ENCODE results near the gene CELSR1. TPM values are rescaled to one million over a fixed set of nuclear protein-coding genes. Genes with fewer than 3 reads are reported as not detected.
A peak's percentile ranks its signal among the peaks of the same experiment; 100 is the strongest.

CELSR1 gene
- total RNA-seq, 3 donors from 2014 or later (not counting 1 experiment from before 2014, with no cell fraction given) = 0.89 to 3.9 (median 1.9) TPM

- Mint-ChIP-seq H3K36me3 (no peaks in the 10 kb centered on the region), H3K9me3 (peaks cover 0 to 7% of the 10 kb centered on the region in 2 donors), H3K27ac (no peak overlapping the region), H3K4me1 (peaks cover 1 to 2% of the 10 kb centered on the region in 2 donors), H3K4me3 (no peak overlapping the region), H3K27me3 (ENCODE audit: low read depth in 2 of 2) (no peaks in the 10 kb centered on the region)
- TF ChIP-seq CTCF (IDR thresholded peaks at IDR 0.05) = no peak
- intact Hi-C loops (cut with micrococcal nuclease) = no loop called here
- no peak for DNase-seq
- Histone ChIP-seq H3K27ac (ENCODE audit: low read length) (no peak overlapping the region), H3K27me3 (ENCODE audit: control insufficient read depth, insufficient read depth, low read length) (no peaks in the 10 kb centered on the region), H3K4me3 (ENCODE audit: low read length) (no peak overlapping the region), H3K36me3 (ENCODE audit: control insufficient read depth, insufficient read depth, low read length) (no peaks in the 10 kb centered on the region), H3K9me3 (ENCODE audit: control insufficient read depth, insufficient read depth, low read length) (peaks cover 13% of the 10 kb centered on the region), H3K4me1 (ENCODE audit: control insufficient read depth, insufficient read depth, low read length) (no peaks in the 10 kb centered on the region)
- WGBS (ENCODE audit: insufficient coverage) = 90% methylated on average over 16 of the region's 17 CpGs
- ATAC-seq = no peak
Measured at GRCh38 chr22:46569848-46570695, 32.7 kb upstream of the CELSR1 start.

- H3K4me1 Mint-ChIP-seq = no peaks in the 10 kb centered on the region
- no peak for ATAC-seq
- TF ChIP-seq CTCF (IDR thresholded peaks at IDR 0.05) = no peak
- Histone ChIP-seq H3K27ac (ENCODE audit: low read length) (no peak overlapping the region), H3K27me3 (ENCODE audit: control insufficient read depth, insufficient read depth, low read length) (no peaks in the 10 kb centered on the region), H3K4me1 (ENCODE audit: control insufficient read depth, insufficient read depth, low read length) (no peaks in the 10 kb centered on the region), H3K36me3 (ENCODE audit: control insufficient read depth, insufficient read depth, low read length) (no peaks in the 10 kb centered on the region), H3K4me3 (ENCODE audit: low read length) (no peak overlapping the region), H3K9me3 (ENCODE audit: control insufficient read depth, insufficient read depth, low read length) (peaks cover 13% of the 10 kb centered on the region)
- H3K9me3 Mint-ChIP-seq = peaks cover 0 to 7% of the 10 kb centered on the region in 2 donors
- DNase-seq = no peak
- H3K27ac Mint-ChIP-seq = peak overlapping the region in 1 of 2 donors; percentile 37
- no peak overlapping the region for H3K4me3 Mint-ChIP-seq
- H3K27me3 Mint-ChIP-seq (ENCODE audit: low read depth in 2 of 2) = no peaks in the 10 kb centered on the region
- 86% methylated on average over 23 of the region's 23 CpGs for WGBS (ENCODE audit: insufficient coverage)
- no peaks in the 10 kb centered on the region for H3K36me3 Mint-ChIP-seq
- intact Hi-C loops (cut with micrococcal nuclease) = no loop called here
Measured at GRCh38 chr22:46569055-46569847, 31.8 kb upstream of the CELSR1 start.

- H3K36me3 ChIP-seq (ENCODE audit: control insufficient read depth, insufficient read depth, low read length) = no peaks in the 10 kb centered on the region
- no peak for DNase-seq
- no peak for TF ChIP-seq CTCF (IDR thresholded peaks at IDR 0.05)
- no peak overlapping the region for H3K4me3 ChIP-seq (ENCODE audit: low read length)
- peaks cover 9% of the 10 kb centered on the region for H3K4me1 ChIP-seq (ENCODE audit: control insufficient read depth, insufficient read depth, low read length)
- Mint-ChIP-seq H3K27ac (peak overlapping the region in 1 of 2 donors; percentile 37), H3K9me3 (peaks cover 0 to 7% of the 10 kb centered on the region in 2 donors), H3K36me3 (no peaks in the 10 kb centered on the region), H3K4me3 (peak overlapping the region; percentile 13), H3K27me3 (ENCODE audit: low read depth in 2 of 2) (no peaks in the 10 kb centered on the region), H3K4me1 (peaks cover 0 to 3% of the 10 kb centered on the region in 2 donors)
- no peak overlapping the region for H3K27ac ChIP-seq (ENCODE audit: low read length)
- H3K27me3 ChIP-seq (ENCODE audit: control insufficient read depth, insufficient read depth, low read length) = no peaks in the 10 kb centered on the region
- no peak for ATAC-seq
- 87% methylated on average over 7 of the region's 7 CpGs for WGBS (ENCODE audit: insufficient coverage)
- intact Hi-C loops (cut with micrococcal nuclease) = no loop called here
- peaks cover 13% of the 10 kb centered on the region for H3K9me3 ChIP-seq (ENCODE audit: control insufficient read depth, insufficient read depth, low read length)
Measured at GRCh38 chr22:46568102-46568809, 30.8 kb upstream of the CELSR1 start.

Measured in natural killer cell (primary cell).